NK-92 (cell line): ENCODE measurements around the gene CBX2.
"Not testable (repeated sequence)": the region's sequence is repeated elsewhere in the genome, so short reads cannot be mapped to it uniquely, and the experiment has no call there.

ENCODE experiments used
- DNase-seq: peaks from one replicate; lab custom pipeline; 2025; ENCODE audit not compliant: unreplicated experiment; lab: John Stamatoyannopoulos, UW

Gene CBX2

DNA sequence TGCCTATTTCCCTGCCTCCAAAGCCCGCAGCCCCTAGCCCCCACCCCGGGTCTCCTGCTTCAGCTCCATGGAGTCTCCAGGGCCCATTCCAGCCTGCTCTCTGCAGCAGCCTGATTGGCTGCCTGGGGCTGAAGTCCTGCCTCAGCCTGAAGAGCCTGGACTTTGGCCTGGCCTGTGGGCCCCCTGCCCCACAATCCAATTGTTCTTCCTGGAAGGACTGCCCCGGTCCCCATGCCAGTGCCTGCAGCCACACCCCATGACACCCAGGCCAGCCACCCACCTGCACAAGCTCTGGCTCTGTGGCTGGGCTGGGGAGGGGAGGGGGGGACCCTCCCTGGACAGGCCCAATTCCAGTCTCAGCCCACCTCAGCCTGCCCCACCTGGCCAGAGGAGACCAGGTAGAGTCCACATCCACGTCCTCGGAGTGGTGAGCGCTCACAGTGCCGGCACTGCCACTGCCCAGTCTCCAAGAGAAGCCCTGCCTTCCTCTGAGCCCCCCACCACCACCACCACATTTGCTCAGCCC lies 34.9 kb upstream of the CBX2 start:
- no peak for DNase-seq

DNA sequence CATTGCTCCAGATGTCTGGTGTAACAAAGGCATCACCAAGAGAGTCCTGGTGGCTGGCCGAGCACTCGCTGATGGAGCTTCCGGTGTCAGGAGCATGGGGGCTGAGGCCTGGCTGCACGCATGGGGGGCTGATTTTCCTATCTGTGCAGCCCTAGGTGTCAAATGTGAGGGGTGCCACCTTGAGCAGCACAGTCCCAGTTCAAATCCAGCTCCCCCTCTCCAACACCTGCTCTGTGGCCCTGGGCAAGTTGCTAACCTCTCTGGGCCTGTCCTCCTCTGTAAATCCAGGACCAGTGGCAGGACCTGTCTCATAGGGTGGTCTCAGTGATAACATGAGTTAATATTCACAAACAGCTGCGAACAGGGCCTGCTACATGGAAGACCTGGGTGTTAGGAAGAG lies 34.3 kb upstream of the CBX2 start:
- no peak for DNase-seq

DNA sequence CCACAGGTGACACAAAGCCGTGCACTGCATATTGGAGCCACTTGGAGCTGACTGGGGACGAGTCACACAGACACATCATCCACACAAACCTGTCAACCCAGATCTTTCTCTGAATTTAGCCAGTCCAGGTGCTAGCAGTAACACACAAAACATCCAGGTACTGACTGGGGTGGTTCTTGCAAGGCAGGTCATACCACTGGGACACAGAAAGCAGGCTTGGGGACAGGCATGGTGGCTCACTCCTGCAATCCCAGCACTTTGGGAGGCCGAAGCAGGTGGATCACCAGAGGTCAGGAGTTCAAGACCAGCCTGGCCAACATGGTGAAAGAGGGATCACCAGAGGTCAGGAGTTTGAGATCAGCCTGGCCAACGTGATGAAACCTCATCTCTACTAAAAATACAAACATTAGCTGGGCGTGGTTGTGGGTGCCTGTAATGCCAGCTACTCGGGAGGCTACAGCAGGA lies 32.3 kb upstream of the CBX2 start:
- DNase-seq = no peak

DNA sequence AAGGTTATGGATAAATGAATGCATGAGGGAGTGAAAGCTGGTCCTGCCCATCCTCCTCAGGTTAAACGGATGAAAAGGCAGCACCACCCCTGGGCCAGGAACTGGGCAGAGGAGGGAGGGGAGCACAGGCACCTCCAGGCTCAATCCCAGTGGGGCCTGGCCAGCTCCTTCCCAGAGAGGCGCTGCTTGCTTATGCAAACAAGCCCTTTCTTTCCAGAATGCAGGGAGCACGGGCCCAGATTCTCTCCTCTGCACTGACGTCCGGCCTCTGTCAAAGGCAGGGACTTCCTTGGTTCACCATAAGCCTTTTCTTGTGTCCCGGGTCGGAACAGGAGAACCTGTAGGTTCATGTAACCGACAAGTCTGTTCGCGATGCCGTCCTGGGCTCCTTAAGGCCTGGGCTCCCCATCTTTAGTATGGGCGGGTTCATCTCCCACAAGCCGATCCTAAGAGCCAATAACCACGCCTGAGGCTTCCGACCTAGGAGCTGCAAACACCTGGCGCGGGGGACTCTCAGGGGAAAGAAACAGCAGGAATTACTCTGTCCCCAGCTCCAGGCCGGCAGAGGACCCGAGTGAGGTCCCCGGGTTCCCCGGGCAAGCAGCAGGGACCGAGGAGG lies 30.9 kb upstream of the CBX2 start:
- DNase-seq = no peak

DNA sequence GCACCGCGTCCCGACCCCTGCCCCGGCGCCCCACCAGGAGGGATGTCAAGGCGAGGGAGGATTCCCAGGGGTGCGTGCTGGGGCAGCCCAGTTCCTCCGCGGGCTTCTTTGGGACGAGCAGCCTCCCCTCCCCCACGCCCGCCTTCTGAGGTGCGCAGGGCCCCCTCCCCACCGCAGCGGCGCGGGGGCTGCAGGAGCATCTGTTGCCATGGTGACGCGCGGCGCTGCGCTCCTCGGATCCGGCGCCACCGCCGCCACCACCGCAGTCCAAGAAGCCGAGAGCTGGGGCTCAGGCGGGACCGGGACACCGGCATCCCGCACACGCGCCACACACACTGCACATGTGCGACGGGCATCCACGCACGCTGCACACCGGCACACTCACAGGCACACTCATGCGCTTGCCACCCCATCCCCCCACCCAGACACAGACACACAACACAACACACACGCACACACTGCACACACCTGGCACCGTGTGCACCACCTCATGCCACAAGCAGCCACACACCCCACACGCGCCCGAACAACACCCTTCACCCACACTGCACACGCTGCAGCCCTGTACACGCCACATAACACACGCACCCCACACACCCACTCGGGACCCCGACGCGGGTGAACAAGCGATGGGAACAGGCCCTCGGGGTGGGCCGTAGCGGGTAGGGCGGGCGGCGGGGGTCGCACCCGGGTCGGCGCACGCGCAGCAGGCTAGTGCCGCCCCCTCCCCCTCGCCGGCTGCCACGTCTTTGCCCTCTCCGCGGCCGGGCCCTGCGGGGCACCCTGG lies 30.2 kb upstream of the CBX2 start:
- no peak for DNase-seq

DNA sequence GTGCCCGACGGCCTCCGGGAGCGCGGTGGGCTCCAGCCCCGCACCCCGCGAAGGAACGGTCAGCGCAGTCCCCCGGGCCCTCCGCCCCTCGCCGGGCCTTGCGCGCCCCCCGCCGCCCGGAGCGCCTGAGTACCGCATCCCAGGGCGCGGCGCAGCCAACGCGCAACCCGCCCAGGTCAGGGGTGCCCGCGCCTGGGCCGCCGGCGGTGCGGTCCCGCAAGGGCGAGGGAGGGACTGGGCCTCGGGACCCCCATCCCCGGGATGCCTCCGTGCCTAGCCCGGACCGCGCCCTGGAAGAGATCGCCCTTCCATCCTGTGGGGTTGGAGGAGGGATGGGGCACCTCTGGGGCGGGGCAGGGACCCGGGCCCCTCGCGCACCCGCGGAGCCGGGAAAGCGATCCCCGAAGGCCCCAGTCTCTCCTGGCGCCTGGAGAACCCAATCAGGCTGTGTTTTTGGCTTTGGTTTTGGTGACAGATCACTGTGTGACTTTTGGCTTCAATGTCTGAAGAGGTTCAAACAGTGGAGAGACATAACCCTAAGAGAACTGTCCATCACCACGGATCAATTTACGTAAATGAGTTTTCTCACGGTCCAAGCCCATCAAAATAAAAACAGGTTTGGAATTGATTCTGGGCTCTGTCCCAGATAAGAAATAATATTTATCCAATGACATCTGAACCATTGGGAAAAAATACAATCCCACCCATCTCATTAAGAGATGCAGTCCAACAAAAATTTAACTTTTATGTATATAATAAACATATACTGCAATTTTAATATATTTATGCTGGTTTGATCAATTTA lies 29.5 kb upstream of the CBX2 start:
- no peak for DNase-seq

DNA sequence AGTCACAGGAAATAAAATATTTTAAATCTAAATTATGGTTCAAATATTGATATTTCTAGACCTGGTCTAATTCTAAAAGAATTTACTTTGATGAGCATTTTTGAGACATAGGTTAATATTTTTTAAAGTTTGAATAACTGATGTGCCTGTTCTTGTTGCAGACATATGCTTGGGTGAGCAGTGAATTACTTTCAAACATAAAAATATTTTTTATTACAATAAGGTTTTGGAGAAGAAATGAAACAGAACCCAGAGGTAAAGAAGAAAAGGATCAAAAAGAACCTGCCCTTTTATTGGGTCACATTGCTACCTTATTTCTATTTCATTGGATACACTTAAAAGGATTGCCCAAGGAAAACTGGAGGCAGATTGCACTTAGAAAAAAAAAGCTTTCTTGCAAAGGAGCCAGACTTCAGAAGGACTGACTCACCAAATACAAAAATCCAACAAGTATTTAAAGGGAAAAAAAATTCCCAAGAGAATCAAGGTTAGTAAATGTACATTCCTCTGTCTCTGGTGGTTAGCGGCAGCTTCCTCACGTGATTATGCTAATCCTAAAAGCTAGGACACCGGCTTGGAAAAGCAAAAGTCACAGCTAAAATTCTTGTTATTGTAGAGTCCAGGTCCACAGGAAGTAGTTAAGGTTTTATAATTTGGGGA lies 28.7 kb upstream of the CBX2 start:
- DNase-seq = no peak

DNA sequence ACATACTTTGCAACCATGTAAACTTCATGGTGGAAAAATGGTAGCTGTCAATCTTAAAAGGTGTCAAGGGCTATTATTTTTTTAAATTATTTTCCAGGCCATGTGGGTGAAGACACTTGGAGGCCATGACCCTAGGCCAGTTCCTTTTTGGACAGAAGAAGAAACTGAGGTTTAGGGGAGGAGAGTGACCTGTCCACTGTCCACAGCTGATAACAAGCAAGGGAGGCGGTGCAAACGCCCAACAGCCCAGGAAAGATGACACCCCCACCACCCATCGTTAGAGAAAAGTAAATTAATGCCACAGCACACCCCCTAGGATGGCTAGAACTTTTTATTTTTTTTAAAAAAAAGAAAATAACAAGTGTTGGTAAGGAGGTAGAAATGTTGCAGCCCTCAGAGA lies 28.0 kb upstream of the CBX2 start:
- DNase-seq = no peak

DNA sequence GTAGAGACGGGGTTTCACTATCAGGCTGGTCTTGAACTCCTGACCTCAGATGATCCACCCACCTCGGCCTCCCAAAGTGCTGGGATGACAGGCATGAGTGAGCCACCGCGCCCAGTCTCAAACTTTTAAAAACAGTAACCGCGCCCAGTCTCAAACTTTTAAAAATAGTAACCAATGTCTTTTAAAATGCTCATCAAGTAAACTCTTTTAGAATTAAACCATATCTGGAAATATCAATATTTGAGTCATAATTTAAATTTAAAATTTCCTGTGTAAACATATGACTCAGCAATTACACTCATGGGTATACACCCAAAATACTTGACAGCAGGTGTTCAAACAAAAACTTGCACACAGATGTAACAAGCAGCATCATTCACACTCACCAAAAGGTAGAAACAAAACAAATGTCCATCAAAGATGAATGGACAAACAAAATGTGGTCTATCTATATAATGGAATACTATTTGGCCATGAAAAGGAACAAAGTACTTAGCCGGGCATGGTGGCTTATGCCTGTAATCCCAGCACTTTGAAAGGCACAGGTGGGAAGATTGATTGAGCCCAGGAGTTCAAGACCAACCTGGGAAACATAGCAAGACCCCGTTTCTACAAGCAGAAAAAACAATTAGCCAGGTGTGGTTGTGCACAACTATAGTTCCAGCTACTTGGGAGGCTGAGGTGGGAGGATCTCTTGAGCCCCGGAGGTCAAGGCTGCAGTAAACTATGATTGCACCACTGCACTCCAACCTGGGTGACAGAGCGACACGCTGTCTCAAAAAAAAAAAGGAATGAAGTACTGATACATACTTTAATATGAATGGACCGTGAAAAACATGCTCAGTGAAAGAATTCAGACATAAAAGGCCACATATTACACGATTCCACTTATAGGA lies 27.1 kb upstream of the CBX2 start:
- no peak for DNase-seq

DNA sequence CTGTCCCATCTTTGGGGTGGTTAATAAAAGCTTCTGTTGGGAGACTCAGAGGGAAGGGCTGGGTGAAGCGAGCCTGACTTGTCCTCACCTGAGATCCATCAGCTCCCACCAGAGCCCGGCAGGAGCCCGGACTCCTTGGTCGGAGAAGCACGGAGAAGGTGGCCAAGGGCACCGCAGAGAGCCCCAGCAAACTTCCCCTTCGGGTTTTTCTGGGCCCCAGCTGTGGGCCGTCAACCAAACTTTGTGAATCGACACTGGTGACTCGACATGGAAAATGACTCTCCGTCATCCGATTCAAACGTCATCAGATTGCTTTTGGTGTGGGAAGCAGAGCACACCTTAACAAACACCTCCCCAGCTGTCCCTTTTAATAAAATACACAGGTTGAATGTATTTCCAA lies 25.8 kb upstream of the CBX2 start:
- no peak for DNase-seq

DNA sequence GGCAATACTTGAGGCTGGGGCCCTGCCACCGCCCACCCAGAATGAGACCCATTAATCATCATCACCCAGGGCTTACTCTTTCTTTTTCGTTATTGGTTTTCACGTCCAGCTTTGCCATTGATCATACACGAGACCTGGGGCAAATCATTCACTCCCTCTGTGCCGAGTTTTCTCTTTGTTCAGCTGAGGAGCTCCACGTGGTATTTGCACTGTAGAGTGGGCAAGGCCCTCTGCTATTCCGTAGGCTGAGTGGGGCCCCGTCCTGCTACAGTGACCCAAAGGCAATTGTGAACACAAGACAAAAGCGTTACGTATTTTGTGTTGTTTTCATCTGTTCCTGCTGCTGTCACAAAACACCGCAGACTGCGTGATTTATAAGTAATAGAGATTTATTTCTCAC lies 23.6 kb upstream of the CBX2 start:
- DNase-seq = no peak

DNA sequence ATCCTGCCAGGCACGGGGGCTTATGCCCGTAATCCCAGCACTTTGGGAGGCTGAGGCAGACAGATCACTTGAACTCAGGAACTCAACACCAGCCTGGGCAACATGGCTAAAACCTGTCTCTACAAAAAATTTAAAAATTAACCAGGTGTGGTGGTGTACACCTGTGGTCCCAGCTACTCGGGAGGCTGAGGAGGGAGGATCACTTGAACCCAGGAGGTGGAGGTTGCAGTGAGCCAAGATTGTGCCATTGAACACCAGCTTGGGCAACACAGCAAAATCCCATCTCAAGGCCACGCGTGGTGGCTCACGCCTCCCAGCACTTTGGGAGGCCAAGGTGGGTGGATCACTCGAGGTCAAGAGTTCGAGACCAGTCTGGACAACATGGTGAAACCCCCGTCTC lies 23.0 kb upstream of the CBX2 start:
- not testable (repeated sequence) for DNase-seq

DNA sequence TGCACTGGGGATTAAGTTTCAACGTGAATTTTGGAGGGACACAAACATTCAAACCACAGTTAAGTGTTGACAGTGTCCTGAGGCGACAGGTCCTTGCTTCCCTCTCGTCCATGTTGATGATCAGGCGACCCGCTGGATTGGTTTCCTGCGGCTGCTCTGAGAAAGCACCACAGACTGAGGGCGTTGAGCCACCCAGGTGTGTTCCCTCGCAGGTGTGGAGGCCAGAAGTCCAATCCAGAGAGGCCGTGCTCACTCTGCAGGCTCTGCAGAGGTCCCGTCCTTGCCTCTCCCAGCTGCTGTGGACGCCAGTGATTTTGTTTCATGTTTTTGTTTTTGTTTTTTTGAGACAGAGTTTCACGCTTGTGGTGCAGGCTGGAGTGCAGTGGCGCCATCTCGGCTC lies 22.4 kb upstream of the CBX2 start:
- DNase-seq = no peak

DNA sequence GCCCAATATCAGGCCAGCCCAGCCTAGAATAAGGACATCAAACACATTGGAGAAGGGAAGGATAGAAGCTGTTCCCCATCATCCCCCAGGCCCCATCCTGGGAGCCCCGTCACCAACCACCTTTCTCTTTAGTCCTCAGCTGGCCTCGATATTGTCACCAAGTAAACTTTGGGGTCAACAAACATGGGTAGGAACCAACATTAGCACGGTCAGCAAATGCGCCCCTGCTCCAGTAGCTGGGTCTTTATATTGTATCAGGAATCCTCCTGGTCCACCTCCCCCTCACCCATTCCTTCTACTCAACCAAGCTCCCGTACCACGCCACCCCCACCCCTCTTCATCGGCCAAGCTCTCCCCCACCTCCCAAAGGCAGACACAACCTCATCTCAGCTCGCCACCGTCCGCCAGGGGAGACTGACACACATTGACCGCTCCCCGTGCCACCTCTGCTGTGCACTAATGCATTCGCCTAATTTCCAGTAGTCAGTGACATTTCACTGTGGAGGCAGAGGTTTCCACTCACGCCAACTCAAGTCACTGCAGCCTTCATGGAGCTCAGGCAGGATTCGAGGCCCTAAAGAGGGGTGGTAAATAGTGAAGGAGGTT lies 20.7 kb upstream of the CBX2 start:
- DNase-seq = no peak

DNA sequence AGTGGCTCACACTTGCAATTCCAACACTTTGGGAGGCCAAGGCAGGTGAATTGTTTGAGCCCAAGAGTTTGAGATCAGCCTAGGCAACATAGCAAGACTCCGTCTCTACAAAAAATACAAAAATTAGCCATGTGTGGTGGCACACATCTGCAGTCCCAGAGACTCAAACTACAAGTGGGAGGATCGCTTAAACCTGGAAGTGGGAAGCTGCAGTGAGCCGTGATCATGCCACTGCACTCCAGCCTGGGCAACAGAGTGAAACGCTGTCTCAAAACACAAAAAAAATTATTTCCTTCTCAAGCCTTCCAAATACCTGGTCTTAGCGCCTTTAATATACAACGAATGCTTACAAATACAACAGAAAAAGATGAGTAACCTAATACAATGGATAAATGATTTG lies 19.7 kb upstream of the CBX2 start:
- DNase-seq = no peak

DNA sequence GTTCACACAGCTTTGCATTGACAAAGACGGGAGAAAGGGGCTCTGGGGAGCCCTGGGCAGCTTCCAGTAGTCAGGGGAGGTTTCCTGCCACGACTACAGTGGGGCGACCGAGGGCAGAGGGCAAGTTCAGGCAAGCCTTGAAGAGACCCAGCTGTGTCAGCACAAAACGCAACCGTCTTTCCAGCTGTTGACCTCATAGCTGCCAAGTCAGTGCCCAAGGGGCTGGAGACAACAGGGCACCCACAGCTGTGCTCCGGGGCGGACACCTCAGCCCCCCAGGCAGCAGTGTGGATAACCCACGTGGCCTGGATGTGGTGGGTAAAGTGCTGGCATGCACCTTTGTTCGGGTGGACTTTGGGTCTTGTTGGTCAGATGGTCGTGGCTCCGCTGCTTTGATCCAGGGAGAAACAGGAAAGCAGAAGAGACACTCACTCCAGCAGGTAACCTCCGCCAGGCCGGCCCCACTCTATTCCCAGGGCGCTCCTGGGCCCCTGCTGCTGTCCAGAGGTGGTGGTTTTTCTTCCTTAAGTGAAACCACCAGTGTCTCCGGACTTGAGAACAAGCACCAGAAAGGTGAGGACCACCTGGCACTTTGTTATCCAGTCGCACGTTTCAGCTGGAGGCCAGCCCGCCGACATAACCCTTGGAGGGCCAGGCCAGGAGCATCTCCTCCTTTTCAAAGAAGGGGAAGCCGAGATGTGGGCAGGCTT lies 17.6 kb upstream of the CBX2 start:
- no peak for DNase-seq

DNA sequence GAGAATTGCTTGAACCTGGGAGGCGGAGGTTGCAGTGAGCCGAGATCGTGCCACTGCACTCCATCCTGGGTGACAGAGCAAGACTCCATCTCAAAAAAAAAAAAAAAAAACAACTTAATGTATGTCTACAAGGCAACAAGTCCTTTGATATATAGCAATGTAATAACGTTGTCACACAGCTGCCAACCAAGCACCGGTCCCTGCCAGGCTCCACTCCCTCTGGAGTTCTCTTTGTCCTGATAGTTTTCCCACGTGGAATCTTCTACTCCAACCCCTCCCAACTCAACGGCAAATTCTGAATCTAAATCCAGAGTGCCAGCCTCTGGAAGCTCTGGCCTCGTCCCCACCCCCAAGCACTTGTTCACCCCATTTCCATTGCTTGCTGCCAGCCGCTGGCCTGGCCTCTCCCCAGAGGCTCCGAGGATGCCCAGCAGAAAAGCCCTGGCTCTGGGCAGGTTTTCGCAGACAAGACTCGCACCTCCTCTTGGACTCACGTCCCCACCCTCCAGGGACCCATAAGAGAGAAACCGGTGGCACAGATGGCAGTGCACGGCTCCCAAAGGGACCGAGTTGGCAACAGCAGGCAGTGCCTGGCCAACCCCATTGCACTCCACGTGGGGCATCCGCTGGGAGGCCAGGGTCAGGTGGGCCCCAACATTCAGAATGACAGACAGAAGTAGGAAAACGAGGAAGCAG lies 15.9 kb upstream of the CBX2 start:
- no peak for DNase-seq

DNA sequence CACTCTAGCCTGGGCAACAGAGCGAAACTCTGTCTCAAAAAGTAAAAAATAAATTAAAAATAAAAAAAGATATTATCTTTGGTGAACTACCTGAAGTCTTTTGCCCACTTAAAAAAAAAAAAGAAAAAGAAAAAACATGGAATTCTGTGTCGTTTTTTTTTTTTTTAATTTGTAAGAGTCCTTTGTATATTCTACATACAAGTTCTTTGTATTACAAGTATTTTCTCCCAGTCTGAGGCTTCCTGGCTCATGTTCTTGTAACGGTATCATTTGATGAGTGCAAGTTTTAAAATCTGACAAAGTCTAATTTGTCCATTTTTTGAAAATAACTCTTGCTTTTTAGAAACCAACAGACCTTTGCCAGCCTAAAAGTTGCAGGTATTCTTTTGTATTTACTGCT lies 12.2 kb upstream of the CBX2 start:
- no peak for DNase-seq
